GM21447 (cell line): ENCODE results near the gene SETD4.

Source experiments
- ATAC-seq: cut with Tn5 transposase; IDR thresholded peaks from one replicate; pipeline ENCODE4 v1.9.1; 2021; ENCODE audit not compliant: unreplicated experiment

SETD4 gene

DNA sequence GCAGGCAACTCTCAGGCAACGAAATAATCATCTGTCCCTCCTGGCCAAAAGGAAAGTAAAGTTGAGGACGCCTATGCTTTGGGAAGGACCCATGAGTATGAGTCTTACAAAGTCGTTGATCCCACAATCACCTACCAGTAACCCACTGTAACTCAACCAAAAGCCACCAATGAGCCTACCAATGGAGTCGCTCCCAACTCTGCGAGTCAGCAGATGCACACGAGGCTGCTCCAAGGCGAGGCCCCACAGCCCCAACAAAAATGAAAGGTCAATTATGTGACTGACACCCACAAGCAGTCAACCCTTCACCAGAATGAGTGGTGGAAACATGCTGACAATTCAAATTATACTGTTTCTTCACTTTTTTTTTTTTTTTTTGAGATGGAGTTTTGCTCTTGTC, 12.0 kb downstream of the SETD4 start:
- no peak for ATAC-seq

DNA sequence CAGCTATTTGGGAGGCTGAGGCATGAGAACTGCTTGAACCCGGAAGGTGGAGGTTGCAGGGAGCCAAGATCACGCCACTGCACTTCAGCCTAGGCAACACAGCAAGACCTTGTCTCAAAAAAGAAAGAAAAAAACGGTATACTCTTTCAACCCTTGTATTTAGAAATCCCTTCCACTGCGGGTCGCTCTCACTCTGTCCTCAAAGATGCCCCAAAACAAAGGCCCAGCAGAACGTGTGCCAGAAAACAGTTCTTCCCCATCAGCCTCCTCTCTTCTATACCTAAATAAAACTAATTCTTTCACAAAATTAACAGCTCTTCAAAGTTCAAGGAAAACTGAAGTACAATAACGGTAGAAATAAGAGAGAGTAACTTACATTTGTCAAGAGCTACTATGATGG, 13.2 kb downstream of the SETD4 start:
- no peak for ATAC-seq

DNA sequence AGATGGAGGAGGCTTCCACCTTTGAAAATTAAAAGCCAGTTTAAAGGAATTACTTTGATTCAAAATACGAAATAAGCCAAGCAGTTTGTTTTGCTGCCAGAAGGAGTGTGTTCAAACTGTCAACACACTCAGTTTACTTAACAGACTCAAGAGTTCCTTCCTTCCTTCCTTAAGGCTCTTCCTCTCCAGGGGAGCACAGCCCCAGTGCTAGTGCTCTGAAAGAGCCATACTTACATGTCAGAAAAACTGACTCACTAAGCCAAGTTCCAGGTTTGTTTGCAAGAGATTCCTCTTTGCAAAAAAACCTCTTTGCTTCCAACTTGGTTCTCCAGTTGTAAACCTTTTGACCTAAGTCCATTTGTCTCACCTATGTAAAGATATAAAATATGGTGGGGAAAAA, 14.3 kb downstream of the SETD4 start:
- ATAC-seq: no peak

GRCh38 chr21:36044056-36044455, 16.3 kb downstream of the SETD4 start:
- no peak for ATAC-seq

DNA sequence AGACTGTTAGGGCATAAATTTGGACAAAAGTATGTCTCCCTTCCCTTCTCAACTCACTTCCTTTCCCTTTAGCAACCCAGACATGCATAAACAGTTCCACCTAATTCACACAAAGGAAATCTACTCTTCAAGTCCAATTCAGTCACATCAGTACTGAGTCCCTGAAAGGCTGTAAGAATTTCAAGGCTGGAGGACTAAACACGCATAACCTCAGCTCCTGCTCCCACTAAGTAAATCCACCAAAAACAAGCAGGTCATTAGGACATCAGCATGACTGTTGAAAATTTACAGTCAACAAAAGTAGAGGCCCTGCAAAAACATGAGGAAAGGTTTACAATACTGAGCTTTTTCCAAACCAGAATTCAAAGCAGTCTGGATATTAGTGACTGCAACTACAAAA, 18.4 kb downstream of the SETD4 start:
- ATAC-seq: no peak

DNA sequence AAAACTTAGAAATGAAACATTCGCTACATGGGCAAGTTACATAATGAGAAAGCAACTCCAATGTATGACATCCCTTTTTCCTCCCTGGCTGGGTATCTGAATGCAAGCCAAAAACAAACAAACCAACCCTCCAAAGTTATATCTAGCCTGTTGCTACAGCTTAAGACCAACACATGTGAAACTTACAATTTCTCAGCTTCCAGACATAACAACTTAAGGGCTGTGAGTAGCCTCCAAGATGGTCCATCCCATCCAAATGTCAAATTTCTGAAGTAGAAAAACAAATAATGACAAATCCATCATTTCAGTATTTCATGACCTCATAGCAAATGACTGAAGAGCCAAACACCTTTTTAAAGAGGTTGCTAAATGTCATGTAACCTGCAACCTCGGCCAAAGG, 19.9 kb downstream of the SETD4 start:
- no peak for ATAC-seq

- ATAC-seq: no peak
These were observed 20.5 kb downstream of the SETD4 start for GRCh38 chr21:36039861-36040260.

GRCh38 chr21:36038701-36039497, 21.4 kb downstream of the SETD4 start:
- ATAC-seq: no peak

DNA sequence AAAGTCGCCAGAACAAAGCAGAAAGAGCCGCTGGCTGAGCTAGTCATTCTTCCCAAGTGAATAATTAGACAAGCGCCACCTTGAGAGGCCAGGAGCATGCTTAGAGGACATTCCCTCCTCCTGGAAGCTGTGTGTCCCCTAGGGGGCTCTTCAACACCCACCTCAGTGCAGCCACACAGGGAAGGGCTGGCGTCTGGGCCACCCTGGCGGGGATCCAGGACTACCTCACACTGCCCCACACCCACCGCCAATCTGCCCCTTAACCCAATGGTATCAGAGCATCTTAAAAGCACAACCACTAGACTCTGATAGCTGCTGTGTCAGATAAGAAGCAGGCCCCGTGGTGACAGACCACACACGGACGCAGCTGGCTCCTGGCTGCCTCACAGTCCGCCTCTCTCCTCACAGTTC, 24.9 kb downstream of the SETD4 start:
- no peak for ATAC-seq

DNA sequence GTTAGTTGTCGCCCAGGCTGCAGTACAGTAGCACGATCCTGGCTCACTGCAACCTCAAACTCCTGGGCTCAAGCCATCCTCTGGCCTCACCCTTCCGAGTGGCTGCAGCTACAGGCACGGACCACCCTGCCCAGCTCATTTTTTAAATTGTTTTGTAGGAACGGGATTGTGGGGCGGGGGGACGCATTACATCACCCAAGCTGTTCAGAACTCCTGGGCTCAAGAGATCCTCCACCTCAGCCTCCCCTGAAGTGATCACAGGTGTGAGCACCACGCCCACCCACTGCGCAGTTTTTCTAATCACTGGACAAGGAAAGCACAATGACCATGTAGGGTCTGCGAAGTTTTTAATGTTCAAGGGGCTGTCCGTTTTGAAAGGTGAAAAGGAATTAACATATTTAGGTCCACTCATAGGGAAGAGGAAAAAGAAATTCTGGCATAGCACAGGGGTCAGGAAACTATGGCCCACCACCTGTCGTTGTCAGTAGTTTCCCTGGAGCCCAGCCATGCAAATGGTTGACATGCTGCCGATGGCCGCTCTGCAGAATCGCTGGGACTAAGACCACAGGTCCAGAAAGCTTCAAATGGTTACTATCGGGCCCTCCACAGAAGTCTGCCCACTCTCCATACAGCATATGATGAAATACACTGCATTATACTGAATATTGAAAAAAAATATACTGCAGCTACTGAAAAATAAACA, 26.0 kb downstream of the SETD4 start:
- no peak for ATAC-seq

DNA sequence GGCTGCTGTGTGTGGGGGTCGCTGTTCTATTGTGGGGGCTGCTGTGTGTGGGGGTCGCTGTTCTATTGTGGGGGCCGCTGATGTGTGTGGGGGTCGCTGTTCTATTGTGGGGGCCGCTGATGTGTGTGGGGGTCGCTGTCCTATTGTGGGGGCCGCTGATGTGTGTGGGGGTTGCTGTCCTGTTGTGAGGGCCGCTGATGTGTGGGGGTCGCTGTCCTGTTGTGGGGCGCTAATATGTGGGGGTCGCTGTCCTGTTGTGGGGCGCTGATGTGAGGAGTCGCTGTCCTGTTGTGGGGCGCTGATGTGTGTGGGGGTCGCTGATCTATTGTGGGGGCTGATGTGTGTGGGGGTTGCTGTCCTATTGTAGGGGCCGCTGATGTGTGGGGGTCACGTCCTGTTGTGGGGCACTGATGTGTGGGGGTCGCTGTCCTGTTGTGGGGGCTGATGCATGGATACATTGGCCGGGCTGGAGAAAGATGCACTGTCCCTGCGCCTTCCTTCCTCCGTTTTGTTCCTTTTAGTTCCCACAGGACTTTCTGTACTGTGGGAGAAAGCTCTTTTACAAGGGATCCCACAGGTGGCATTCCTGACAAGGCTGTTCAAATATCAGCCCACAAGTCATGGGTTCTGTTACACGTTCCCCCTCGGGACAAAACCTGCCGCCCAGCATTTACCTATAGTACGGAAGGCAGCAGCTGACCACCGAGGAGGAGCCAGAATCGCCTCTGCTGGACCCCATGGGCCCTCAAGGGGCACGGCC, 27.5 kb downstream of the SETD4 start:
- ATAC-seq: no peak

GRCh38 chr21:36030581-36031189, 29.6 kb downstream of the SETD4 start:
- ATAC-seq: no peak

GRCh38 chr21:36029309-36029708, 31.0 kb downstream of the SETD4 start:
- ATAC-seq: no peak

- ATAC-seq: no peak
These were observed 31.9 kb downstream of the SETD4 start for GRCh38 chr21:36028127-36029069.

DNA sequence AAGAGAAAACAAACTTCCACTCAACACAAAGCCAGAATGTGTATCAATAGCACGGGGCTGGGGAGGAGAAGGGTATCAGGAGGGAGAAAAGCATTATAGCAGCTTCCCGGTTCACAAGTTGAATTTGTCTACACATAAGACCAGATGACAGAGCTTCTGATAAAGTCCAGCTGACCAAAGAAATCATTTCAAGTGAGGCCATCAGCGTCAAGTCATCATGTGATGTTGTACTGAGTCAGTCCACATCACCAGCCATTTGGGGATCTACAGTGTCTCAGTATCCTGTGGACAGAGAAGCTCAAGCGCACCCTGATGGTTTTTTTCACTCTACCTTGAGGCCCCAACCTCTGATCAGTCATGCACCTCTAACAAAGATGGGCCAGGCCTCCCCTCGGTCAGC, 33.0 kb downstream of the SETD4 start:
- ATAC-seq: no peak

- ATAC-seq: no peak
These were observed 35.5 kb downstream of the SETD4 start for GRCh38 chr21:36024782-36025181.

- ATAC-seq: no peak
These were observed 37.2 kb downstream of the SETD4 start for GRCh38 chr21:36023092-36023480.

GRCh38 chr21:36022427-36023091, 37.8 kb downstream of the SETD4 start:
- ATAC-seq: no peak

DNA sequence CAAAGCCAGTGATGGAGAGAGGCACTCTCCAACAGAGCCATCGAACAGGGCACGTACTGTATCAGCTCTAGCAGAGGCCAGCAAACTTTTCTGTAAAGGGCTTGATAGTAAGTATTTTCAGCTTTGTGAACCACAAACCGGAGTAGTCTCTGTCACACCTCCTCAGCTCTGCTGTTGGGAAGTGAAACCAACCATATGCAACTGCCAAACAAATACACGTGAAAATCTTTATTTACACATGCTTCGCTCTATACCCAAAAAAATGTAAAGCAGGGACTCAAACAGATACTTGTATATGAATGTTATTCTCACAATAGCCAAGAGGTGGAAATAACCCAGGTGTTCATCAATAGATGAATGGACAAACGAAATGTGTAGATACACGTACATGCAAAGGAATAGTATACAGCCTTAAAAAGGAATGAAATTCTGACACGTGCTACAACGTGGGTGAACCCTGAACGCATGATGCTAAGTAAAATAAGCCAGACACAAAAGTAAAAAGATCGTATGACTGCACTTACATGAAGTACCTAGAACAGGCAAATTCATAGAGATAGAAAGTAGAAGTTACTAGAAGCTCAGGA, 39.0 kb downstream of the SETD4 start:
- peak; percentile 81 for ATAC-seq
